HepG2 (cell line): ENCODE data around the gene SLC22A14. TPM values are rescaled to one million over a fixed set of nuclear protein-coding genes. Genes with fewer than 3 reads are reported as not detected.

ENCODE experiments used
- ATAC-seq: fragments of 200-7000 bp; cut with Tn5 transposase; 3 replicates; pipeline ENCODE4 v1.9.1; 2020; ENCODE audit warnings: mild to moderate bottlenecking, moderate library complexity
- BruUV-seq: library from RNA; stranded (reverse); fragments of 400-500 nt; replicated peaks from 2 replicates; lab custom pipeline; 2021; lab: Mats Ljungman, UMichigan
- CTCF ChIA-PET: fragments of 300-600 bp; formaldehyde crosslinking; extraction: SDS; loops from one replicate; lab custom pipeline; 2021; ENCODE audit warnings: low total read pairs, inconsistent platforms, low intra/inter-chr PET ratio; lab: Yijun Ruan, JAX
- POLR2A ChIA-PET: fragments of 350-600 bp; sonication (Branson Sonifier 250); formaldehyde crosslinking; loops from one replicate; lab custom pipeline; 2020; ENCODE audit warnings: antibody characterized with exemption, inconsistent platforms; lab: Yijun Ruan, JAX
- DNase-seq: peaks from one replicate; pipeline ENCODE4 v3.0.0-alpha.2; 2015; ENCODE audit warnings: low spot score
- FAIRE-seq: peaks from 3 replicates; lab custom pipeline; 2011; peaks lifted over from hg19 to GRCh38; lab: Jason Lieb, UNC
- H2AFZ ChIP-seq: one replicate; pipeline ENCODE4 v1.6.1; 2011; ENCODE audit warnings: low read length, inconsistent platforms
- H3K27ac ChIP-seq: fragments of 300-600 bp; 3 replicates; pipeline ENCODE4 v1.8.0; 2011; ENCODE audit warnings: mixed run types, mild to moderate bottlenecking, mixed read lengths, low read length, inconsistent platforms; ENCODE audit not compliant: insufficient read depth; ENCODE audit errors: extremely low read length
- H3K27me3 ChIP-seq, 2 experiments: fragments of 200-600 bp in 1 of 2; 2 replicates in 1 of 2; 3 replicates in 1 of 2; pipeline versions ENCODE4 v1.6.0 to v1.8.0; 2011; ENCODE audit warnings: low read length in 2 of 2, mild to moderate bottlenecking in 2 of 2, moderate library complexity in 2 of 2, inconsistent platforms in 1 of 2; ENCODE audit not compliant: insufficient read depth in 2 of 2, control insufficient read depth in 1 of 2
- H3K36me3 ChIP-seq, 2 experiments: fragments of 200-600 bp in 1 of 2; replicated peaks in 1 of 2; 2 replicates in 1 of 2; 3 replicates in 1 of 2; pipeline versions ENCODE4 v1.5.1 to v1.8.0; 2011; ENCODE audit warnings: low read length in 2 of 2, inconsistent platforms in 1 of 2; ENCODE audit not compliant: insufficient read depth in 2 of 2, control insufficient read depth in 1 of 2
- H3K4me1 ChIP-seq: 2 replicates; pipeline ENCODE4 v1.5.1; 2012; ENCODE audit warnings: low read length, inconsistent platforms; ENCODE audit not compliant: insufficient read depth
- H3K4me2 ChIP-seq: 2 replicates; pipeline ENCODE4 v1.6.0; 2011; ENCODE audit warnings: low read depth, low read length, inconsistent platforms
- H3K4me3 ChIP-seq, 3 experiments: fragments of 200-600 bp in 1 of 3; sonication (generic), shearing (Covaris generic) in 1 of 3; replicated peaks in 1 of 3; 2 replicates each; pipeline ENCODE4 v1.5.1; 2011 to 2016; ENCODE audit warnings: low read length in 3 of 3, inconsistent platforms in 2 of 3, low read depth in 2 of 3, mild to moderate bottlenecking in 2 of 3, control low read depth in 1 of 3, mixed read lengths in 1 of 3; ENCODE audit not compliant: insufficient read depth in 1 of 3
- H3K79me2 ChIP-seq: one replicate; pipeline ENCODE4 v1.6.1; 2011; ENCODE audit warnings: low read length, inconsistent platforms; ENCODE audit not compliant: insufficient read depth
- H3K9ac ChIP-seq: 2 replicates; pipeline ENCODE4 v1.6.0; 2011; ENCODE audit warnings: mild to moderate bottlenecking, low read depth, low read length, inconsistent platforms; ENCODE audit not compliant: insufficient read depth
- H3K9me3 ChIP-seq: 2 replicates; pipeline ENCODE4 v1.5.1; 2012; ENCODE audit warnings: mild to moderate bottlenecking, low read length
- H4K20me1 ChIP-seq: 2 replicates; pipeline ENCODE4 v1.6.0; 2011; ENCODE audit warnings: inconsistent platforms, mild to moderate bottlenecking, low read length, moderate library complexity; ENCODE audit not compliant: insufficient read depth
- ARID2 ChIP-seq: sonication (generic); formaldehyde crosslinking; IDR thresholded peaks from 2 replicates; pipeline ENCODE4 v1.8.1; 2022; ENCODE audit warnings: mild to moderate bottlenecking, missing genetic modification reagents, borderline replicate concordance
- HES4 ChIP-seq: sonication (generic); formaldehyde crosslinking; IDR thresholded peaks from 2 replicates; pipeline ENCODE4 v1.9.0; 2021; ENCODE audit warnings: mild to moderate bottlenecking, missing genetic modification reagents, borderline replicate concordance
- HNRNPUL1 ChIP-seq: fragments of 200-400 bp; formaldehyde crosslinking; IDR thresholded peaks from 2 replicates; pipeline ENCODE4 v1.6.1; 2017; ENCODE audit warnings: low read depth, mild to moderate bottlenecking, low read length, moderate library complexity
- SMC3 ChIP-seq: IDR thresholded peaks from 2 replicates; pipeline ENCODE4 v1.6.1; 2011; ENCODE audit warnings: low read length, improper control_type of control experiment
- ZBTB1 ChIP-seq: sonication (generic); formaldehyde crosslinking; IDR thresholded peaks from 2 replicates; pipeline ENCODE4 v1.4.0; 2020; ENCODE audit warnings: missing genetic modification reagents, borderline replicate concordance
- ZBTB38 ChIP-seq: sonication (generic); formaldehyde crosslinking; IDR thresholded peaks from 2 replicates; pipeline ENCODE4 v1.5.1; 2020; ENCODE audit warnings: mild to moderate bottlenecking, missing genetic modification reagents
- ZBTB42 ChIP-seq: sonication (generic); formaldehyde crosslinking; IDR thresholded peaks from 2 replicates; pipeline ENCODE4 v1.5.0; 2020; ENCODE audit warnings: mild to moderate bottlenecking, missing genetic modification reagents
- ZFP41 ChIP-seq: sonication (generic); formaldehyde crosslinking; IDR thresholded peaks from 2 replicates; pipeline ENCODE4 v1.4.0; 2020; ENCODE audit warnings: mild to moderate bottlenecking, missing genetic modification reagents, borderline replicate concordance
- WGBS: methylation state at CpG from one replicate; pipeline ENCODE4 v1.1.6; 2017; ENCODE audit warnings: low lambda C conversion rate; 5-methylcytosine and 5-hydroxymethylcytosine counted together
- in situ Hi-C: cut with HindIII; loops from 2 replicates; pipeline ENCODE4 v1.10.0; 2017; ENCODE audit warnings: low pct_unique_long_range_greater_than_20kb; ENCODE audit not compliant: extremely low pct_ligation_motif_present
- intact Hi-C: fragments of 100-400 bp; cut with micrococcal nuclease; formaldehyde crosslinking; loops from one replicate; pipeline ENCODE4 v1.10.0; 2022; ENCODE audit not compliant: unreplicated experiment
- polyA plus RNA-seq, 8 experiments: library from polyadenylated mRNA; depleted of rRNA in 3 of 8; stranded (reverse) in 7 of 8; unstranded in 1 of 8; fragments of >200 nt; fragmentation: Illumina TruSeq in 4 of 8; extraction: Trizol in 4 of 8; gene quantifications; 2 replicates each; pipeline versions ENCODE4 v1.2.1 to v1.2.3, GENCODE V29; 2011 to 2016; ENCODE audit warnings: low read depth in 4 of 8, missing spikeins in 1 of 8, mixed read lengths in 1 of 8; ENCODE audit not compliant: insufficient read depth in 1 of 8
- total RNA-seq, 5 experiments: library from RNA; depleted of rRNA; stranded (reverse); fragments of >200 nt; fragmentation: Illumina TruSeq; extraction: Trizol; gene quantifications; 2 replicates each; pipeline ENCODE4 v1.2.3, GENCODE V29; 2016; ENCODE audit warnings: low read depth in 1 of 5
- TF ChIP-seq, protein P1 (sequence below): sonication (generic); formaldehyde crosslinking; conservative IDR thresholded peaks from 2 replicates; pipeline ENCODE4 v1.8.1; 2023; ENCODE audit warnings: missing genetic modification reagents
- TF ChIP-seq, protein P2 (sequence below): sonication (generic); formaldehyde crosslinking; IDR thresholded peaks from 2 replicates; pipeline ENCODE4 v1.5.0; 2020; ENCODE audit warnings: mild to moderate bottlenecking, missing genetic modification reagents, moderate library complexity
- TF ChIP-seq, protein P3 (sequence below): sonication (generic); formaldehyde crosslinking; IDR thresholded peaks from 2 replicates; pipeline ENCODE4 v1.4.0; 2020; ENCODE audit warnings: mild to moderate bottlenecking, missing genetic modification reagents

SLC22A14 gene
- total and polyA plus RNA-seq, 2 of the 13 experiments (the other 11 are each of a cell fraction or from before 2014, with no cell fraction given), result 0.03 TPM; not detected in 1

DNA sequence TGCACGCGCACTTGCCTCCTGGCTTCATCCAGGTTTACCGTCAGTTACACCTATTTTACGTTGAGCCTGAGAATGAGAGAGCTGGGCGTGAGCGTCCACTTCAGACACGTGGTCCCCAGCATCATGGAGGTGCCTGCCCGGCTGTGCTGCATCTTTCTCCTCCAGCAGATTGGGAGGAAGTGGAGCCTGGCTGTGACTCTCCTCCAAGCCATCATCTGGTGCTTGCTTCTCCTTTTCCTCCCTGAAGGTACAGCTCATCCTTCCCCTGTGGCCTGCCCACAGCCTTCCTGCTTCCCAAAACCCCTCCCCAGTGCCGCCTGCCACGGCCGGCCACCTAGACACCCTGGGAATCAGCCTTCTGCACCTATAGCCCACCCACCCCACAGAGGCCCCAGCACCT is 31.6 kb downstream of the SLC22A14 start:
- Histone ChIP-seq H3K27me3 (peaks cover 9 to 67% of the 10 kb centered on the region in 2 experiments; a peak in 4 of 5 replicates), H2AFZ (no peak overlapping the region), H3K27ac (no peak overlapping the region), H3K4me2 (no peak overlapping the region), H3K79me2 (no peaks in the 10 kb centered on the region), H3K4me3 (no peak overlapping the region), H3K9me3 (no peaks in the 10 kb centered on the region), H3K36me3 (no peaks in the 10 kb centered on the region), H4K20me1 (no peaks in the 10 kb centered on the region), H3K4me1 (no peaks in the 10 kb centered on the region), H3K9ac (no peak overlapping the region)
- POLR2A ChIA-PET, result no interaction called here
- intact Hi-C loops (no loop called here), in situ Hi-C loops (no loop called here)
- WGBS, result 43% methylated on average over 10 of the region's 11 CpGs
- DNase-seq (no peak), FAIRE-seq (no peak), ATAC-seq (no peak)
- BruUV-seq, result no TSS peak
- CTCF ChIA-PET, result no interaction called here
- TF ChIP-seq HNRNPUL1, result no peak
- TF ChIP-seq ZFP41 (CRISPR knock-in tag), result no peak
- TF ChIP-seq, protein P1, sequence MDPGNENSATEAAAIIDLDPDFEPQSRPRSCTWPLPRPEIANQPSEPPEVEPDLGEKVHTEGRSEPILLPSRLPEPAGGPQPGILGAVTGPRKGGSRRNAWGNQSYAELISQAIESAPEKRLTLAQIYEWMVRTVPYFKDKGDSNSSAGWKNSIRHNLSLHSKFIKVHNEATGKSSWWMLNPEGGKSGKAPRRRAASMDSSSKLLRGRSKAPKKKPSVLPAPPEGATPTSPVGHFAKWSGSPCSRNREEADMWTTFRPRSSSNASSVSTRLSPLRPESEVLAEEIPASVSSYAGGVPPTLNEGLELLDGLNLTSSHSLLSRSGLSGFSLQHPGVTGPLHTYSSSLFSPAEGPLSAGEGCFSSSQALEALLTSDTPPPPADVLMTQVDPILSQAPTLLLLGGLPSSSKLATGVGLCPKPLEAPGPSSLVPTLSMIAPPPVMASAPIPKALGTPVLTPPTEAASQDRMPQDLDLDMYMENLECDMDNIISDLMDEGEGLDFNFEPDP (CRISPR knock-in tag), result no peak
- no peak for TF ChIP-seq ARID2 (CRISPR knock-in tag)
- TF ChIP-seq, protein P2, sequence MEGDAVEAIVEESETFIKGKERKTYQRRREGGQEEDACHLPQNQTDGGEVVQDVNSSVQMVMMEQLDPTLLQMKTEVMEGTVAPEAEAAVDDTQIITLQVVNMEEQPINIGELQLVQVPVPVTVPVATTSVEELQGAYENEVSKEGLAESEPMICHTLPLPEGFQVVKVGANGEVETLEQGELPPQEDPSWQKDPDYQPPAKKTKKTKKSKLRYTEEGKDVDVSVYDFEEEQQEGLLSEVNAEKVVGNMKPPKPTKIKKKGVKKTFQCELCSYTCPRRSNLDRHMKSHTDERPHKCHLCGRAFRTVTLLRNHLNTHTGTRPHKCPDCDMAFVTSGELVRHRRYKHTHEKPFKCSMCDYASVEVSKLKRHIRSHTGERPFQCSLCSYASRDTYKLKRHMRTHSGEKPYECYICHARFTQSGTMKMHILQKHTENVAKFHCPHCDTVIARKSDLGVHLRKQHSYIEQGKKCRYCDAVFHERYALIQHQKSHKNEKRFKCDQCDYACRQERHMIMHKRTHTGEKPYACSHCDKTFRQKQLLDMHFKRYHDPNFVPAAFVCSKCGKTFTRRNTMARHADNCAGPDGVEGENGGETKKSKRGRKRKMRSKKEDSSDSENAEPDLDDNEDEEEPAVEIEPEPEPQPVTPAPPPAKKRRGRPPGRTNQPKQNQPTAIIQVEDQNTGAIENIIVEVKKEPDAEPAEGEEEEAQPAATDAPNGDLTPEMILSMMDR (CRISPR knock-in tag), result no peak
- TF ChIP-seq, protein P3, sequence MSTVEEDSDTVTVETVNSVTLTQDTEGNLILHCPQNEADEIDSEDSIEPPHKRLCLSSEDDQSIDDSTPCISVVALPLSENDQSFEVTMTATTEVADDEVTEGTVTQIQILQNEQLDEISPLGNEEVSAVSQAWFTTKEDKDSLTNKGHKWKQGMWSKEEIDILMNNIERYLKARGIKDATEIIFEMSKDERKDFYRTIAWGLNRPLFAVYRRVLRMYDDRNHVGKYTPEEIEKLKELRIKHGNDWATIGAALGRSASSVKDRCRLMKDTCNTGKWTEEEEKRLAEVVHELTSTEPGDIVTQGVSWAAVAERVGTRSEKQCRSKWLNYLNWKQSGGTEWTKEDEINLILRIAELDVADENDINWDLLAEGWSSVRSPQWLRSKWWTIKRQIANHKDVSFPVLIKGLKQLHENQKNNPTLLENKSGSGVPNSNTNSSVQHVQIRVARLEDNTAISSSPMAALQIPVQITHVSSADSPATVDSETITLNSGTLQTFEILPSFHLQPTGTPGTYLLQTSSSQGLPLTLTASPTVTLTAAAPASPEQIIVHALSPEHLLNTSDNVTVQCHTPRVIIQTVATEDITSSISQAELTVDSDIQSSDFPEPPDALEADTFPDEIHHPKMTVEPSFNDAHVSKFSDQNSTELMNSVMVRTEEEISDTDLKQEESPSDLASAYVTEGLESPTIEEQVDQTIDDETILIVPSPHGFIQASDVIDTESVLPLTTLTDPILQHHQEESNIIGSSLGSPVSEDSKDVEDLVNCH (CRISPR knock-in tag), result no peak
- no peak for TF ChIP-seq ZBTB38 (CRISPR knock-in tag)
- no peak for TF ChIP-seq HES4 (CRISPR knock-in tag)
- TF ChIP-seq SMC3, result no peak
- TF ChIP-seq ZBTB42, result no peak
- TF ChIP-seq ZBTB1 (CRISPR knock-in tag), result no peak
